ENCODE data around the gene FRK.
A peak's percentile ranks its signal among the peaks of the same experiment; 100 is the strongest.

The FRK gene

GRCh38 chr6:115976321-115976870, 84.3 kb downstream of the FRK start:
- H3F3A ChIP-seq (ENCODE audit: low read depth): no peaks in the 10 kb centered on the region
- no peaks in the 10 kb centered on the region for H4K20me1 ChIP-seq (ENCODE audit: insufficient read depth, low read length, poor library complexity, severe bottlenecking)
- H3K27me3 ChIP-seq (ENCODE audit: insufficient read depth, low read length, poor library complexity, severe bottlenecking): no peaks in the 10 kb centered on the region
- no peak overlapping the region for H3K4me3 ChIP-seq (ENCODE audit: low read length, poor library complexity, severe bottlenecking)
- no peak overlapping the region for H3K4me2 ChIP-seq (ENCODE audit: low read depth, low read length, poor library complexity, severe bottlenecking)
- TF ChIP-seq CTCF (conservative IDR thresholded peaks at IDR 0.05; ENCODE audit: low read length) (no peak), EZH2phosphoT487 (IDR thresholded peaks at IDR 0.05; ENCODE audit: borderline replicate concordance) (no peak)
- no peak overlapping the region for H2AFZ ChIP-seq (ENCODE audit: low read length)
- no peaks in the 10 kb centered on the region for H3K9me2 ChIP-seq (replicated peaks; ENCODE audit: low read depth, low read length)
- no peaks in the 10 kb centered on the region for H3K79me2 ChIP-seq (ENCODE audit: insufficient read depth, low read length)
- no peaks in the 10 kb centered on the region for H3K36me3 ChIP-seq (ENCODE audit: insufficient read depth, low read length)
- H3K9ac ChIP-seq (ENCODE audit: low read depth, low read length, poor library complexity, severe bottlenecking): no peak overlapping the region
- no peaks in the 10 kb centered on the region for H3K4me1 ChIP-seq (ENCODE audit: insufficient read depth, low read length, poor library complexity, severe bottlenecking)
- H3K9me3 ChIP-seq (ENCODE audit: insufficient read depth, low read depth, low read length): no peaks in the 10 kb centered on the region

GRCh38 chr6:115972679-115973078, 88.0 kb downstream of the FRK start:
- no peaks in the 10 kb centered on the region for H3K9me3 ChIP-seq (ENCODE audit: insufficient read depth, low read depth, low read length)
- H3K9ac ChIP-seq (ENCODE audit: low read depth, low read length, poor library complexity, severe bottlenecking): no peak overlapping the region
- no peak overlapping the region for H2AFZ ChIP-seq (ENCODE audit: low read length)
- no peaks in the 10 kb centered on the region for H3K9me2 ChIP-seq (replicated peaks; ENCODE audit: low read depth, low read length)
- no peaks in the 10 kb centered on the region for H3K79me2 ChIP-seq (ENCODE audit: insufficient read depth, low read length)
- no peaks in the 10 kb centered on the region for H3F3A ChIP-seq (ENCODE audit: low read depth)
- H3K27me3 ChIP-seq (ENCODE audit: insufficient read depth, low read length, poor library complexity, severe bottlenecking): no peaks in the 10 kb centered on the region
- H3K4me3 ChIP-seq (ENCODE audit: low read length, poor library complexity, severe bottlenecking): no peak overlapping the region
- no peaks in the 10 kb centered on the region for H3K36me3 ChIP-seq (ENCODE audit: insufficient read depth, low read length)
- H4K20me1 ChIP-seq (ENCODE audit: insufficient read depth, low read length, poor library complexity, severe bottlenecking): no peaks in the 10 kb centered on the region
- no peaks in the 10 kb centered on the region for H3K4me1 ChIP-seq (ENCODE audit: insufficient read depth, low read length, poor library complexity, severe bottlenecking)
- no peak overlapping the region for H3K4me2 ChIP-seq (ENCODE audit: low read depth, low read length, poor library complexity, severe bottlenecking)
- no peak for TF ChIP-seq EZH2phosphoT487 (IDR thresholded peaks at IDR 0.05; ENCODE audit: borderline replicate concordance)
- TF ChIP-seq CTCF (conservative IDR thresholded peaks at IDR 0.05; ENCODE audit: low read length): 0 out of 2 replicates have a peak, but pooled peaks have one; percentile 14

DNA sequence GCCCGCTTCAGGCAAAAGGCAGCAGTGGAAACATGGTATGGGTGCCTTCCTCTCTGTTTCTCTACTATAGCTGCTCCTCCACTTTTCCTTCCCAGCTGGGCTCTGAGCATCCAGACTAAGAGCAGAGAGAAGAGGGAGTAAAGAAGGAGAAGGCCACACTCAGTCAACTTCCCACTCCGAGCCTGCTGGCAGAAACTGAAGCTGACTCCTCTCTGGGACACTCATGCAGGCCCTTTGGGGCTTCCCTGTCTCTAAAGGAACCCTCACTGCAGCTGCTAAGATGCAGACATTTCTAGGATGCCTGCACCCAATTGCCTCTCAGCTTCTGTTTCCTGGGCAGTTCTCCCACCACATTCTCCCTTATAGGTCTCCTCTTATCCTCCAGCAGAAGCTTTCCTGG, 88.9 kb downstream of the FRK start:
- TF ChIP-seq EZH2phosphoT487 (IDR thresholded peaks at IDR 0.05; ENCODE audit: borderline replicate concordance) (no peak), CTCF (conservative IDR thresholded peaks at IDR 0.05; ENCODE audit: low read length) (no peak)
- H3F3A ChIP-seq (ENCODE audit: low read depth): no peaks in the 10 kb centered on the region
- no peaks in the 10 kb centered on the region for H3K9me2 ChIP-seq (replicated peaks; ENCODE audit: low read depth, low read length)
- H3K27me3 ChIP-seq (ENCODE audit: insufficient read depth, low read length, poor library complexity, severe bottlenecking): no peaks in the 10 kb centered on the region
- no peaks in the 10 kb centered on the region for H3K36me3 ChIP-seq (ENCODE audit: insufficient read depth, low read length)
- H4K20me1 ChIP-seq (ENCODE audit: insufficient read depth, low read length, poor library complexity, severe bottlenecking): no peaks in the 10 kb centered on the region
- H3K4me1 ChIP-seq (ENCODE audit: insufficient read depth, low read length, poor library complexity, severe bottlenecking): no peaks in the 10 kb centered on the region
- no peak overlapping the region for H2AFZ ChIP-seq (ENCODE audit: low read length)
- H3K9ac ChIP-seq (ENCODE audit: low read depth, low read length, poor library complexity, severe bottlenecking): no peak overlapping the region
- H3K4me2 ChIP-seq (ENCODE audit: low read depth, low read length, poor library complexity, severe bottlenecking): no peak overlapping the region
- no peaks in the 10 kb centered on the region for H3K9me3 ChIP-seq (ENCODE audit: insufficient read depth, low read depth, low read length)
- no peaks in the 10 kb centered on the region for H3K79me2 ChIP-seq (ENCODE audit: insufficient read depth, low read length)
- no peak overlapping the region for H3K4me3 ChIP-seq (ENCODE audit: low read length, poor library complexity, severe bottlenecking)

All from Loucy (cell line).